NCI-H748 treated with DMSO at 0.1 percent for 48 hours (cell line): ENCODE data around the gene SVOPL.
"Not testable (repeated sequence)": the region's sequence is repeated elsewhere in the genome, so short reads cannot be mapped to it uniquely, and the experiment has no call there.

Source experiments
- DNase-seq: peaks from one replicate; lab custom pipeline; 2025; lab: John Stamatoyannopoulos, UW

Gene SVOPL

DNA sequence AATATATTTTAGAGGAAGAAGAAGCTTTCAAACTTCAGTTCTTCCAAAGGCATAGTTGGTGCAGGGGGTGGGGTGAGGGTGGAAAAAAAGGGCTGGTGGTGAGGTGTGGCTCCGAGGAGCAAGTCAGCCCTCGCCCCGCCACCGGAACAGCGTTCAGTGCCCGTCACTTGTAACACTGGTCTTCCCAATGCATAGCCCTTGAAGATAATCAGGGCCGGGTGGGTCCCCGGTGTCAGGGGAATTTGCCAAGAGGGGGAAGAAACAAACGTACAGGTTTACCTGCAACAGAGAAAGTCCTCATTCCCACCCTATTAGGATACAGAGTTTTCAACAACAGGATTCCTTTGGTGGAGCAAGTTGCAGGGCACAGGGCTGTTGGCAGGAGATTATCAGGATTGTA is 1.5 kb downstream of the SVOPL start:
- DNase-seq: no peak

DNA sequence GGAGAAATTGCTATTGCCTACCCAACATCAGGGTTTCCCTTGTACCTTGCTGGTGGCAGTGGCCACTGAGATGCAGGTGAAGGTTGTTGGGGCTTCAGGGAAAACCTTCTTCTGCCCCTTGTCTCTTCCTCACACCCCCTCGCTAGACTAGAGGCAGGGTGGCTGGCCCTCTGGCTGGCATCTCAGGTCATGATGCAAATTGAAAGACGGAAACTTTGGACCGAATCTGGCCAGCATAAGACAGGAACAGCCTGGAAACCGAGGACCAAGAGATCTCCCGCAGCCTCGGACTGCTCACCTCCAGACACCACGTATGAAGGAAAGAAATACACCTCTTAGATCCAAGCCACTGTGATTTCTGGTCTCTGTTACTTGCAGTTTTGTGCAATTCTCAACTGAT is 2.9 kb downstream of the SVOPL start:
- no peak for DNase-seq

- no peak for DNase-seq
Measured at GRCh38 chr7:138697535-138698182, 3.5 kb downstream of the SVOPL start.

DNA sequence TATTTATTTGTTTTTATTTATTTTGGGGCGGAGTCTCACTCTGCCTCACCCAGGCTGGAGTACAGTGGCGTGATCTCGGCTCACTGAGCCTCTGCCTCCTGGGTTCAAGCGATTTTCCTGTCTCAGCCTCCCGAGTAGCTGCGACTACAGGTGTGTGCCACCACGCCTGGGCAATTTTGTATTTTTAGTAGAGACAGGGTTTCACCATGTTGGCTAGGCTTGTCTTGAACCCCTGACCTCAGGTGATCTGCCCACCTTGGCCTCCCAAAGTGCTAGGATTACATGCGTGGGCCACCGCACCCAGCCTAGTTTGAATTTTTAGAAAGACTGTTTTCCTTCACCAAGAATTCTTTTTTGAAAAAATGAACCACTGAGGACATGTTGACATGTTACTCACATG is 5.4 kb downstream of the SVOPL start:
- DNase-seq: not testable (repeated sequence)

- DNase-seq: no peak
Measured at GRCh38 chr7:138695106-138695505, 6.1 kb downstream of the SVOPL start.

GRCh38 chr7:138691178-138691577 is 10.0 kb downstream of the SVOPL start:
- DNase-seq: no peak

- no peak for DNase-seq
Measured at GRCh38 chr7:138690495-138690894, 10.7 kb downstream of the SVOPL start.

- not testable (repeated sequence) for DNase-seq
Measured at GRCh38 chr7:138688037-138688436, 13.1 kb downstream of the SVOPL start.

DNA sequence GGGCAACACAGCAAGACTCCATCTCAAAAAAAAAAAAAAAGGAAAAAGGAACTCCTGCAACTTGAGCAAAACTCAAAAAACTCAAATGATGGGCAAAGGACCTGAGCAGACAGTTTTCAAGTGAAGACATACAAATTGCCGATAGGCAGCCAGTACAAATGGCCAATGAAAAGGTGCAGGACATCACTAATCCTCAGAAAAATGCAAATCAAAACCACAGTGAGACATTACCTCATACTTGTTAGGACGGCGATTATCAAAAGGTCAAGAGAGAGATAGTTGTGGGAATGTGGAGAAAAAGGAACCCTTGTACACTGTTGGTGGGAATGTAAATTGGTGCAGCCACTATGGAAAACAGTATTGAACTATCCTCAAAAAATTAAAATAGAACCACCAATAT is 16.8 kb downstream of the SVOPL start:
- DNase-seq: no peak

DNA sequence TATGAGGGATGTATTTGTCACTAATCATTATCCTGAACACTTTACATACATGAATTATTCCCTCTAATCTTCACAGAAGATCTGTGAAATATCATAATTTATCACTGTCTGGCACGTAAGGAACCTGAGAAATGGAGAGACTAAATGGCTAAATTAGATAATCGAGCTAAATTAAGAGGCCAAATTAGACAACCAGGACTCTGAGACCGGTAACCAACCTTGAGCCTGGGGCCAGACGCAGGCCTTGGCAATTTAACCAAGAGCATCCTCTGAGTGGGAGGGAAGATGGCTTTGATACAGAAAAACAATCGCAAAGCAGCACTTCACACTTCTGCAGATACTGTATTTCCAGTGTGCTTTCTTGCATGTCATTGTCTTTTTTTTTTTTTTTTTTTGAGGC is 21.4 kb downstream of the SVOPL start:
- no peak for DNase-seq

GRCh38 chr7:138670594-138670993 is 30.6 kb downstream of the SVOPL start:
- no peak for DNase-seq

DNA sequence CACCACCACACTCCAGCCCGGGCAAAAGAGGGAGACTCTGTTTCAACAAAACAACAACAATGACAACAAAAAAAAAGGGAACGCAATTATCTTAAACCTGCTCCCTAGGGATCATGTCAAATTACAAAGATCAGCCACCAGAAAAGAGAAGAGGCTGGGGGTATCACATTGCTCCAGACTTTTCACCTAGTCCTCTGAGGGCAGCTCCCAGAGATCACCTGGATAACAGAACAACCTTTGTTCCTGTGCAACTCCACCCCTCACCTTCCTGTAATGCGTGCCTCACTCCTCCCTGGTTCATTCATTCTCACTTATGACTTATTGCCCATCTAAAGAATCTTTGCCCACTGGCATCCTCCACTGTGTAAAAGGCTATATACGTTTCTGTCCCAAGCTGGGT is 31.8 kb downstream of the SVOPL start:
- no peak for DNase-seq

DNA sequence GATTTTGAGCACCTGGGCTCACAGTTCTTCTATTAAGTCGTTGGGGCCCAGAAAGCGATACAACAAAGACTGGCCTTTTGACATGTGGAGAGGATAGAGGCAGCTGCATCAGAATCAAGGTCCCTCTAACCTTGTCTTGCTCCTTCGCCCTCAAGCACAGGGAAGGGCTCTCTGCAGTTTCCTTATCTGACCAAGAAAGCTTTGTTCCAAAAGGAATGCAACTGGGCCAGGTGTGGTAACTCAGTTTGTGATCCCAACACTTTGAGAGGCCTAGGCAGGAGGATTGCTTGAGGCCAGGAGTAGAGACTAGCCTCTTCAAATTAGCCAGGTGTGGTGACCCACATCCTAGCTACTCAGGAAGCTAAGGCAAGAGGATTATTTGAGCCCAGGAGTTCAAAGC is 32.2 kb downstream of the SVOPL start:
- no peak for DNase-seq

GRCh38 chr7:138668229-138668596 is 32.9 kb downstream of the SVOPL start:
- no peak for DNase-seq

DNA sequence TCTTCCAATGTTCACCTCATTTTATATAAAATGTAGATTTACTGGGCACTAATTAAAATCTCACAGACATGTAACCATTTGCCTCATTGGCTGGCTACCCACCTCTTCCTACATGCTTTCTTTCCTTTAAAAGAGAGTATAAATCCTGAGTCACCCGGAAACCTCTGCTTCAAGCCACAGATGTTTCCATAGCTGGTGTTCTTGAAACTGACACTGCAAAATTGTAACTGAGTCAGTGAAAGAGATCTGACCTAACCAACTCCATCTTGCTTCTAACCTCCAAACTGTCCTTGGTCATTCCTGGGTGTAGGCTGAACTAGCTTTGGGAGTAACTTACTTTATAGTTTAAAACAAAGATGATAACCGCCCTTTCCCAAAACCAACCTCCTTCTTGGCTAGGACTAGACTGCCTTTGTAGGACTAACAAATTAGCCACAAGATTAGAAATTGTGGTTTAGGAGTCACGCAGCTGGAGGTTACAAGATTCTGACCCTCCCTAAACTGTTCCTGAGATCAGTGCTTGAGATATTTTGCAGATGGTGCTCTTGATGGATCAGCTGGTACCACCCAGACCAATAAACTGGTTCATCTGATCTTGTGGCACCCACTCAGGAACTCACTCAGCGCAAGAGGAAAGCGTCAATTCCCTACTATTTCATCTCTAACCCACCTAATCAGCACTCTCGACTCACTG is 33.5 kb downstream of the SVOPL start:
- DNase-seq: no peak

DNA sequence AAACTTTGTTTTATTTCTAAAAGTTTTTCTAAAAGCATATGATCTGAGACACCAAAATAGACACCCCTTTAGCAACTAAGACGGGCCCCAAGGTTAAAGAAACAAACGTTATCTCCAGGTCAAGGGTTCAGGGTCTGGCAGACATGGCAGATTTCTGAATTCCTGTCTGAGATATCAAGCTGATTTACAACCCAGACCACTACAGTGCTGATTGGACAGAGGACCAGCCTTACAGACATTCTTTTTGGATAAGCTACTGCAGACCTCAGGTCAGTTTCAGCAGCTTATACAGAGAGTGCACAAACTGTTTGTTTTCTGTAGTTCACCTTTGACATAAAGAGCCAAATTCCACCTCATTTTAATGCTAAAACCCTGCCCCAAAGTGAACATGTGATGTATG is 34.8 kb downstream of the SVOPL start:
- DNase-seq: no peak

- DNase-seq: no peak
Measured at GRCh38 chr7:138665669-138666140, 35.5 kb downstream of the SVOPL start.

DNA sequence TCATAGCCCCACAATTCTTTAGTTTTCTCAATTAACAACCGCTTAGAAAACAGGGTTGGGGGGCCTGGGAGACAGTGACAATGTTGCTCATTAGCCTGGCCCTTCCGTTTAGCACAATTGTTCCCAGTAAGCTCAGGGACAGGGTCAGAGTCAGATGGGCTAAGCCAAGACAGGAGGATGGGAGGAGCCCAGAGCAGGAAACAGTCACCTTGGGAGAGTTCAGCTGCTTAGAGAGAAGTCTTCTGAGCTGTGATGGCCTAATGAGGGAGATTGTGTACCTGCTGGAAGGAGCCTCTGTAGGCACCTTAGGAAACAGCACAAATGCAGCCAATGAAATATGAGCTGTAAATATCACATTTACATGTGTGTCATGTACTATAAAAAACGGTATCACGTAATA is 35.9 kb downstream of the SVOPL start:
- no peak for DNase-seq

- DNase-seq: no peak
Measured at GRCh38 chr7:138663725-138664710, 37.1 kb downstream of the SVOPL start.

DNA sequence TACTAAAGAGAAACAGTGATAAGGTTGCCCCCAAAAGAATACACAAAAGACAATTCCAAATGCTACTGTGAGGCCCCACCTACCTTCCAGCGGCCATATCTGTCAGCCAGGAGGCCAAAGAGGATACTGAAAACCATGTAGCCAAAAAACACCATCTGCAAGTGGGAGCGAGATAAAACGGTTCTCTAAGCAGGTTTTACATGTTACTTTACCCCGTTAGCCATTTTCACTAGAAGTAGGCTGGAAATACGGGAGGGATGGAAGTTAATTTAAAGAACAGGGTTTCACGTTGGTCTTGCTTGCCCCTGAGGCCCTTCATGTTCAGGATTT is 38.2 kb downstream of the SVOPL start:
- DNase-seq: no peak

DNA sequence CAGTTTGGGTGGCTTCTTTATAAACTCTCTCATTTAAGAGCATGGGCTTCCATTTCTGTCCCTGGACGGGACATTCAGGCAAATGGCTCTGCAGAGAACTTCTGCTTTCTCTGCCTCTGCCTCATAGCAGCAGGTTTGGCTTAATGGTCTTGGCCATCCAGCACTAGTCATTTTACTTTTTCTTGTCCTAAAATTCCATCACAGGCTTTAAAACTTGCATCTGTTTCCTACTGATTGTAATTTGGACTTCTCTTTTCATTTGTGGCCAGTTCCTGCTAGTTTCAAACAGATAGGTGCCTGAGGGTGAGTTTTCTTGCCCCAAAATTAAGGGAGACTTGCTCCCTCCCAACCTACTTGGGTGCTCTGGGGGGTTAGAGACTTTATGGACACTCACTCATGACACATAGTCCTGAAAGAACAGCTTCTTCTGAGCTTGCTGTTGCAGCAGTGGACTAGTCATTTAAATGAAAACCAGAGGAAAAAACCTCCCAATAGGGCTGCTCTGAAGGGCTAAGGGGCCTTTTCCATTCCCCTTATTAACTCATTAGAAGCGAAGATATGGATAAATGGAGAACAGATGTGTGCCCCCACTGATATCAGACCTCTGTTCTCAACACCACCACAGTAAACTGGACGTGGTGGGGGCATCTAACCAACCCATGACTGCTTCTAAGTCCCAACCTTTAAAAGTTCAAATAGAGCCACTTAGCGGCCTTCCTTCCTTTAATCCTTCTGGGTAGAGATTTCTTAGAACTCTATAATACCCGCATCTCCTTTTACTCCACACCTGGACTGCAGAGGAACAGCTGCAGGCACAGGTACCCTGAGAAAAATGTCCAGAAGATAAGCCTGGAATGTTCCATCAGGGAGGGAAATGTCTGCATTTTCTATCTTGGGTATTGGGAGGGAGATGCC is 38.8 kb downstream of the SVOPL start:
- DNase-seq: no peak
